Fibroblast of lung (primary cell): ENCODE measurements around the gene AK8.

Experiments
- EZH2 ChIP-seq: IDR thresholded peaks from 2 replicates; pipeline ENCODE4 v1.5.1; 2012; ENCODE audit warnings: low read length, control low read depth, mild to moderate bottlenecking; ENCODE audit errors: missing control alignments
- TF ChIP-seq, protein P1 (sequence below), 2 donors: IDR thresholded peaks in 1 of 2; conservative IDR thresholded peaks in 1 of 2; 1 replicate in 1 of 2; 2 replicates in 1 of 2; pipeline ENCODE4 v1.5.1; 2011 to 2012; ENCODE audit warnings: low read length in 2 of 2, control low read depth in 1 of 2, inconsistent platforms in 1 of 2, low read depth in 1 of 2, mild to moderate bottlenecking in 1 of 2

DNA sequence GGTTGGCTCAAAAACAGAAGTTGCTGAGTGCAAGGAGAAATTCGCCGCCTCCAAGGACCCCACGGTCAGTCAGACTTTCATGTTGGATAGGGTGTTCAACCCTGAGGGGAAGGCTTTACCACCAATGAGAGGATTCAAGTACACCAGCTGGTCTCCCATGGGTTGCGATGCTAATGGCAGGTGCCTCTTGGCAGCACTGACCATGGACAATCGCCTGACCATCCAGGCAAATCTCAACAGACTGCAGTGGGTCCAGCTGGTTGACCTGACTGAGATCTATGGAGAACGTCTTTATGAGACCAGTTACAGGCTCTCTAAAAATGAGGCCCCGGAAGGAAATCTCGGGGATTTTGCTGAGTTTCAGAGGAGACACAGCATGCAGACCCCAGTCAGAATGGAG is 200.1 kb downstream of the AK8 start:
- TF ChIP-seq, protein P1, sequence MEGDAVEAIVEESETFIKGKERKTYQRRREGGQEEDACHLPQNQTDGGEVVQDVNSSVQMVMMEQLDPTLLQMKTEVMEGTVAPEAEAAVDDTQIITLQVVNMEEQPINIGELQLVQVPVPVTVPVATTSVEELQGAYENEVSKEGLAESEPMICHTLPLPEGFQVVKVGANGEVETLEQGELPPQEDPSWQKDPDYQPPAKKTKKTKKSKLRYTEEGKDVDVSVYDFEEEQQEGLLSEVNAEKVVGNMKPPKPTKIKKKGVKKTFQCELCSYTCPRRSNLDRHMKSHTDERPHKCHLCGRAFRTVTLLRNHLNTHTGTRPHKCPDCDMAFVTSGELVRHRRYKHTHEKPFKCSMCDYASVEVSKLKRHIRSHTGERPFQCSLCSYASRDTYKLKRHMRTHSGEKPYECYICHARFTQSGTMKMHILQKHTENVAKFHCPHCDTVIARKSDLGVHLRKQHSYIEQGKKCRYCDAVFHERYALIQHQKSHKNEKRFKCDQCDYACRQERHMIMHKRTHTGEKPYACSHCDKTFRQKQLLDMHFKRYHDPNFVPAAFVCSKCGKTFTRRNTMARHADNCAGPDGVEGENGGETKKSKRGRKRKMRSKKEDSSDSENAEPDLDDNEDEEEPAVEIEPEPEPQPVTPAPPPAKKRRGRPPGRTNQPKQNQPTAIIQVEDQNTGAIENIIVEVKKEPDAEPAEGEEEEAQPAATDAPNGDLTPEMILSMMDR (conservative IDR thresholded peaks at IDR 0.05 in 1 of 2, IDR thresholded peaks at IDR 0.05 in 1 of 2; ENCODE audit: low read depth in 1 of 2, low read length in 2 of 2), result no peak
- no peak for TF ChIP-seq EZH2
